ENCODE results near the gene C18orf63. TPM values are rescaled to one million over a fixed set of nuclear protein-coding genes. Genes with fewer than 3 reads are reported as not detected.

The C18orf63 gene
- not detected in 2 replicates for total RNA-seq

GRCh38 chr18:74315464-74316256 lies at the start of gene C18orf63:
C18orf63 (plus strand) TSS chr18:74315839; CDS start chr18:74317866, 2,027 bp downstream.

GRCh38 chr18:74291771-74292540 lies 23.7 kb upstream of the C18orf63 start, which contains the start of gene CYB5A:
CYB5A (minus strand) TSS chr18:74291963; CDS start chr18:74291875, 88 bp downstream.

Other genes starting within 250 kb of the C18orf63 start
- 0.76 and 0.98 TPM in 2 replicates for gene FBXO15, start 168.0 kb upstream of the C18orf63 start, total RNA-seq
- 8.5 and 31.0 TPM in 2 replicates for gene TIMM21, start 167.3 kb upstream of the C18orf63 start, total RNA-seq
- 80.2 and 99.1 TPM in 2 replicates for gene CYB5A, start 23.9 kb upstream of the C18orf63 start, total RNA-seq
- gene DIPK1C, start 141.5 kb downstream of the C18orf63 start, total RNA-seq: 0.13 TPM in 1 of 2 replicates, not detected in the other
- gene CNDP2, start 180.5 kb downstream of the C18orf63 start, total RNA-seq: 152 and 193 TPM in 2 replicates
- not detected in 2 replicates for gene CNDP1, start 218.7 kb downstream of the C18orf63 start, total RNA-seq

Data from mesangial cell (primary cell).